HepG2 (cell line): Measurements from ENCODE around the gene MYO5B.

Experiments
- FOSL1 ChIP-seq: sonication (generic); formaldehyde crosslinking; IDR thresholded peaks from 2 replicates; pipeline ENCODE4 v1.9.0; 2021; ENCODE audit warnings: missing genetic modification reagents, borderline replicate concordance
- IKZF1 ChIP-seq: fragments of 450-650 bp; IDR thresholded peaks from 2 replicates; pipeline ENCODE4 v1.7.1; 2016
- POLR2A ChIP-seq, 2 experiments: IDR thresholded peaks; 2 replicates each; pipeline ENCODE4 v1.6.1; 2011; ENCODE audit warnings: low read depth in 2 of 2, low read length in 2 of 2, mild to moderate bottlenecking in 1 of 2, moderate library complexity in 1 of 2; ENCODE audit not compliant: insufficient read depth in 1 of 2
- SRF ChIP-seq: IDR thresholded peaks from 2 replicates; pipeline ENCODE4 v1.6.1; 2011; ENCODE audit warnings: mild to moderate bottlenecking, low read depth, low read length, moderate library complexity
- TAF1 ChIP-seq: sonication (generic); formaldehyde crosslinking; IDR thresholded peaks from 2 replicates; pipeline ENCODE4 v1.4.0; 2020; ENCODE audit warnings: missing genetic modification reagents
- U2AF2 ChIP-seq: fragments of 200-400 bp; formaldehyde crosslinking; IDR thresholded peaks from 2 replicates; pipeline ENCODE4 v1.6.1; 2017; ENCODE audit warnings: low read depth, mild to moderate bottlenecking, low read length
- YY1 ChIP-seq: IDR thresholded peaks from 2 replicates; pipeline ENCODE4 v1.6.1; 2011; ENCODE audit warnings: low read length, low read depth, moderate library complexity, mild to moderate bottlenecking; ENCODE audit not compliant: insufficient read depth, insufficient replicate concordance
- ZNF639 ChIP-seq: conservative IDR thresholded peaks from 2 replicates; pipeline ENCODE4 v1.6.1; 2018; ENCODE audit warnings: missing genetic modification reagents
- TF ChIP-seq, protein P1 (sequence below): sonication (generic); formaldehyde crosslinking; IDR thresholded peaks from 2 replicates; pipeline ENCODE4 v1.5.1; 2020; ENCODE audit warnings: mild to moderate bottlenecking, missing genetic modification reagents

DNA sequence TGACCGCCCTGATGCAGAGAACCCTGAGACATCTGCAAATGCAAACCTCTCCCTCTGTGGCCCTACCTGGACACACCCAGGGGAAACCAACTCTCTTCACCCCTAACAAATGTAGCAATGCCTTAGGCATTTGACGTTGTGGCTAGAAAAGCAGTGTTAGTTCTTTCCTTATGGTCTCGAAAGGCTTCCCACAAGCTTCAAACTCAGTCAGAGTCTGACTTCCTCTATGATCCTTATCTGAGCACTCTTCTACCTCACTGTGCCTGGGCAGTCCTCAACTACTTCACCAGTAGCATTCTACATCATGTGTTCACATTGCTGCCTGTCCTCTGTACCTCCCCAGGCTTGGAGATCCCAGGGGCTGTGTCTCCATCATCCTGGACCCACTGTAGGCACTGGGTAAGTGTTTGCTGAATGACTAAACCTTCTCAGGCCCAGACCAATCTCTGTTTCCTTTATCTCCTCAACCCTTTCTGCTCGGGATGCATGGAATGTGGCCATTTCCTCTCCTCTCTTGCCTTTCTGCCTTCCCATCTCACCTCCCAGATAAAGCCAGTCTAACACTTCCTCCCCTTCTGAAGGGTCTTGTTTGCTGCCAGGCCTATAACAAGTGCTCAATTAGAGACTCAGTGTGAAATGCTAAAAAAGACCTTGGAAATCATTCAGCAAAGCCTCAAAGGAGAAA, 289.9 kb downstream of the MYO5B start:
- no peak for TF ChIP-seq ZNF639
- TF ChIP-seq FOSL1 (CRISPR knock-in tag): no peak
- TF ChIP-seq U2AF2: no peak
- TF ChIP-seq, protein P1, sequence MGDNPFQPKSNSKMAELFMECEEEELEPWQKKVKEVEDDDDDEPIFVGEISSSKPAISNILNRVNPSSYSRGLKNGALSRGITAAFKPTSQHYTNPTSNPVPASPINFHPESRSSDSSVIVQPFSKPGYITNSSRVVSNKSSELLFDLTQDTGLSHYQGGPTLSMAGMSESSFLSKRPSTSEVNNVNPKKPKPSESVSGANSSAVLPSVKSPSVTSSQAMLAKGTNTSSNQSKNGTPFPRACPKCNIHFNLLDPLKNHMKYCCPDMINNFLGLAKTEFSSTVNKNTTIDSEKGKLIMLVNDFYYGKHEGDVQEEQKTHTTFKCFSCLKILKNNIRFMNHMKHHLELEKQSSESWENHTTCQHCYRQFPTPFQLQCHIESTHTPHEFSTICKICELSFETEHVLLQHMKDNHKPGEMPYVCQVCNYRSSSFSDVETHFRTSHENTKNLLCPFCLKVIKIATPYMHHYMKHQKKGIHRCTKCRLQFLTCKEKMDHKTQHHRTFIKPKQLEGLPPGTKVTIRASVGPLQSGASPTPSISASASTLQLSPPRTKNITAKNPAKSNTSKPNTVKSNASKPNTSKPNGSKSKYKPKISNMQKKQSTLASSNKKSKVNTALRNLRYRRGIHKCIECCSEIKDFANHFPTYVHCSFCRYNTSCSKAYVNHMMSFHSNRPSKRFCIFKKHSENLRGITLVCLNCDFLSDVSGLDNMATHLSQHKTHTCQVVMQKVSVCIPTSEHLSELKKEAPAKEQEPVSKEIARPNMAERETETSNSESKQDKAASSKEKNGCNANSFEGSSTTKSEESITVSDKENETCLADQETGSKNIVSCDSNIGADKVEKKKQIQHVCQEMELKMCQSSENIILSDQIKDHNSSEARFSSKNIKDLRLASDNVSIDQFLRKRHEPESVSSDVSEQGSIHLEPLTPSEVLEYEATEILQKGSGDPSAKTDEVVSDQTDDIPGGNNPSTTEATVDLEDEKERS (CRISPR knock-in tag): no peak
- TF ChIP-seq TAF1 (CRISPR knock-in tag): no peak
- no peak for TF ChIP-seq IKZF1
- no peak for TF ChIP-seq SRF
- no peak for TF ChIP-seq POLR2A (IDR thresholded peaks at IDR 0.05; ENCODE audit: insufficient read depth in 1 of 2, low read depth in 2 of 2, low read length in 2 of 2)
- no peak for TF ChIP-seq YY1
